IPS-NIHi7 (cell line): ENCODE data around the gene IMMP1L.
"Not testable (repeated sequence)": the region's sequence is repeated elsewhere in the genome, so short reads cannot be mapped to it uniquely, and the experiment has no call there.

Experiments
- DNase-seq: peaks from one replicate; pipeline ENCODE4 v3.0.0; 2012; ENCODE audit warnings: mixed read lengths; ENCODE audit errors: extremely low spot score

IMMP1L gene, protein sequence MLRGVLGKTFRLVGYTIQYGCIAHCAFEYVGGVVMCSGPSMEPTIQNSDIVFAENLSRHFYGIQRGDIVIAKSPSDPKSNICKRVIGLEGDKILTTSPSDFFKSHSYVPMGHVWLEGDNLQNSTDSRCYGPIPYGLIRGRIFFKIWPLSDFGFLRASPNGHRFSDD

DNA sequence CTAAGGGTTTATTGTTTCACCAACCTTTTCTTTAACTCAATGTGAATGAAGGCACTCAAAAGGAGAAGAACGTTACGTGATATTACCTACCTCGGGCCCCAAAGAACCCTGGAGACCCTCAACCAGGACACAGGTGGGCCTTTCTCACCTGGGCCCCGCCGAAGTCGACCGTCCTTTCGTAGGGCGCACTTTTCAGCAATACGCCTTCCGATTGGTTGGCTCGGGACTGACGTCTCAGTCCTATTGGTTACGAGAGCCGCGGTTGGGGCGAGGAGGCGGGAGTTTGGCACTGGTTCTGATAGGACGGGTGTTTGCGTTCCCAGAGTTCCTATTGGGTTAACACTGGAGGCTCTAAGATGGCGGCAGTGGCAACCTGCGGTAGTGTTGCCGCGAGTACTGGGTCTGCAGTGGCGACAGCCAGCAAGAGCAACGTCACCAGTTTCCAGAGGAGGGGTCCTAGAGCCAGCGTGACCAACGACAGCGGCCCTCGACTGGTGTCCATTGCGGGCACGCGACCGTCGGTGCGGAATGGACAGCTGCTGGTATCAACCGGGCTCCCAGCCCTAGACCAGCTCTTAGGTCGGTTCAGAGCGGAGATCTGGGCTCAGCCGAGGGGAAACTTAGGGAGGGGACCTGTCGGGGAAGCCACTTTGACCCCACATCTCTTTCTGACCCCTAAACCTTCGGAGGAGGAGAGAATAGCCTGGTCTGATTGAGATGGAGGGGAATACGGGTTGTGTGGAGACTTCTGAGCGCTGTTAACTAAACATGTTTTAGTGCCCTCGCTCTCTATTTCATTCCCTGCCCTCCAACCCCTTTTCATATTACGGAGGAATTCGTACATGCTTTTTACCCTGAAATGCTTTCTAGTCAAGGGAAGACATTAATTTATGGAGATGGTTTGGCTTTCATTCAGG is at the start of gene IMMP1L, which contains the start of gene ELP4:
Gene IMMP1L, minus strand, starts transcription at position 194 of the 917 bp plus-strand sequence. CDS start 46,346 bp downstream, outside the sequence.
Gene ELP4, plus strand, starts transcription at position 339 of the 917 bp plus-strand sequence. Its CDS starts 18 bp downstream, at position 357.
- DNase-seq, result peak; percentile 99

DNA sequence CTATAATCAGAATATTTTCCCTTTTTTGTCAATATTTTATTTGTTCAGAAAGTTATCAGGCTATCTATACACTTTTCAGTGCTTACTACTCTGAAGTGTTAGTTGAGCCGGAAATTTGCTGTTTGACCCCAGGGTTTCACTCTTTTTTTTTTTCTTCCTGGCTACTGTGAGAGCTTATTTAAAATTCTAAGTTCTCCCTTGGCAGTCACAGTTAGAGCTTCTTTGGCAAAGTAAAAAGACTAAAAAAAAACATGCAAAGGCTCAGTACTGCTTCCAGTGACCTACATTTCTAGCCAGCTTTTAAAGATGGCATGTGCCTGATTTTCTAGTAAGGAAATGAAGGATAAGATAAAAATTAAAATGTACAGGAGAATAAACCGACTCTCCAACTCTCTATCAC is 48.6 kb upstream of the IMMP1L start:
- peak; percentile 8 for DNase-seq

DNA sequence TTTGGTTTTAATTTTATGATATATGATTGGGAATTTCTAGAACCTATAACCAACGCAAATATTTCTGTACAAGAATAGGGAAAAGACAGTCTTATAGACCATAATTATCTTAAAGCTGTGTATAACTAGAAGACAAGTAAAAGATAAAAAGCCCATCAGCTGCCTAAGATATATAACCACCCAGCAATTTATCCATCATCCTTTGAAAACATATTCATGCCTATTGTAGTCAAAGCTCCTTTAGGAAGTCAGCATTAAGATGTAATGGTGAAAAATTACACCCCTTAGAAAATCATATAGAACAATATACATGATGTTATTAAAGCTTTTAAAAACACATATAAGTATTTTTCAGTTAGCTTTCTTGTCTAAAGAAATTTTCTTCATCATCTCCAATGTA is 46.5 kb upstream of the IMMP1L start:
- DNase-seq, result no peak

DNA sequence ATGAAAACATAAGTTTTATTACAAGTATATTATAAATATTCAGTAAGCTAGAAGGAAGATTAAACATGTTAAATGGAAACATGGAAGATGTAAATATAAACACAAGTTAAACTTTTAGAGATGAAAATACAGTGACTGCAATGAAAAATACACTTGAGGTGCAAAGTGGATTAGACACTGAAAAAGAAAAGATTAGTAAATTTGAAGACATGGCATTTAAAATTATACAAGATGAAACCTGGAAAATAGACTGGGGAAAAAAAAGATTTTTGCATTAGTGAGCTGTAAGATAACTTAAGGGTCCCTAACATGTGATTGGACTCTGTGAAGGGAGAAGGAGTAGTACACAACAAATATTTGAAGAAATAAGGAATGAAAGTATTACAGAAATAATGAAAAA is 33.4 kb upstream of the IMMP1L start:
- no peak for DNase-seq

DNA sequence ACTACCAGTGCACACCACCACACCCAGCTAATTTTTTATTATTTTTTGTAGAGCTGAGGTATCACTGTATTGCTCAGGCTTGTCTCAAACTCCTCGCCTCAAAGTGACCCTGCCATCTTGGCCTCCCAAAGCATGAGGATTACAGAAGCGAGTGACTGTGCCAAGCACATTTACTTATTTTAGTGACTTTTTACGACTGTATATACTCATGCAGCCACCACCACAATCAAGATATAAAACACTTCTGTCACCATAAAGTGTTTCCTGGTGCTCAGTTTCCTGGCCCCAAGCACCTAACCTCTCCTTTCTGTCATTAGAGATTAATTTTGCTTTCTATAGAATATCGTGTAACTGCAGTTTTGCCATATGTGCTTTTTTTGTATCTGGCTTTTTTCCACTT is 26.1 kb upstream of the IMMP1L start:
- DNase-seq, result no peak

DNA sequence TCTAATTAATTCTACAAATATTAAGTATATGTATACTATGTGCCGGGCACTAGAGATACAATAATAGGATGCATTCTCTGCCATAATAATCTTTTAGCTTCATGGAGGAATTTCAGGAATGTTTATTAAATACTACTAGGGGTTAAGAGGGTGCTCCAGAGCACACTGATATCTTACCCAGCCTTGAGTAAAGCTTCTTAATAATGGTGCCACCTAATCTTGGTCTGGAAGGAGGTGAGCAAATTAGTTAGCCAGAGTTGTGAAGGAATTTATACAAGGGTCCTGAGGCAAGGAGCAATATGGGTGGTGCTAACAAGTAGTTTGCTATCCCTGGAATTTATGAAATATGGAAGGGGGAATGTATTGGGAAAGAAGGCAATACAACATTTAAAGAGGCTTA is 21.9 kb upstream of the IMMP1L start:
- DNase-seq, result no peak

DNA sequence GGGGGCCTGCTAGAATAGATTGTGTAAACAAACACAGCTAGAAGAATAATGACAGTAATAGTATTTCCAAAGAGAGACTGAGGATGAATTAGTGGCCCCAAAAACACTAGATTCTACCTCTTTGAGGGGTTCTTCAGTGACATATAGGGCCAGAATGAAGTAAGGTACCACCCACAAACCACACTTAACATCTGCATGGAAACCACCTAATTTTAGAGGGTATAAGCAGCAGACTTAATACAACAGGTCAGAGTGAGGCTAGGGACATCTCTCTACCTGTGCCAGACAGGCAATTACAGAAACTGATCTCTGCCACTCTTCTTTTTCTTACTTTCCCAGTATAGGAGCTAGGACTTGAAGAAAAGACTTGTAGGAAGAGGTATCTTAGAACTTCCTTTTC is 20.3 kb upstream of the IMMP1L start:
- DNase-seq, result no peak

DNA sequence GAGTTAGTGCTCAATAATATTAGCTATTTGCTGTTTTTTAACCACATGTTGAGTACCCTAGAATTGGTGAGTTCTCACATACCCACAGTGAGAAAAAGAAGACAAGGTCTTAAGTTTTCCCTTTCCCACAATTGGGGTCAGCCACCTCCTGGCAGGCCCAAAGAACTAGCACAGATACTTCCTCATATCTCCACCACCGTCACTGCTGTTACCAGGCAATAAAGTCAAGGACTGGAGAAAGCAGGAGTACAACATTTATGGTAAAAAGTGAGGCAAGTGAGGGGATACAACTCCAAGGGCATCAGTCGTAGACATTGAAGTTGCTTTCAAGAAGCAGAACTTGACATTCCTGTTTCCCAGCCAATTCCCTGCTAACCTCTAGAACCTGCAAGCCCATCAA is 19.8 kb upstream of the IMMP1L start:
- no peak for DNase-seq

DNA sequence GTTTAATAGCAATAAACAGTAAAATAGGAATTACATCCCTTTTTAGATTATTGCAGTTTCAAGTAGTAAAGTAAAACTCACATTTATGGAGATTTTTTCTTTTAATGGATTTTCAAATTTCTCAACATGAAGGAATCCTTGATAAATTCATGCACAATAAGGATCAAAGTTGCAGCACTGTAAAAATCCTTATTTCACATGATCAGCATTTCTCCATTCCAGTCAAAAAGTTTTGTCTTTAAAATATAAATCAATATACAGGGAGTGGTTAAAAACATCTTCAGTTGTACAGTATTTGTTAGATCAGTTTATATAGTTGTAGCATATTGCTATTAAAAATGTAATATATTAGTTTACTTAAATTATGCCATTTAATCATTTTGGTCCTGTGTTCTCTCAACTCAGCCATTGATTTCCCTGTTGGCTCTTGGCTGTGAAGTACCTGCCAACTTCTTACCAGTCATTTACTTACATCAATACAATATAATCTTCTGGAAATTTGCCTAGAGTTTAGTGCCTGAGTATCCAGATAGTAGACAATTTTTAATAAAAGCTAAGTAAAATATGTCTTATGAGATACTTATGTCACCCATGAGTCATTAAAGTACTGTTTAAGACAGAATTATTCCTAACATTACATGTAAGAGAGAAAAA is 12.2 kb upstream of the IMMP1L start:
- DNase-seq, result no peak

DNA sequence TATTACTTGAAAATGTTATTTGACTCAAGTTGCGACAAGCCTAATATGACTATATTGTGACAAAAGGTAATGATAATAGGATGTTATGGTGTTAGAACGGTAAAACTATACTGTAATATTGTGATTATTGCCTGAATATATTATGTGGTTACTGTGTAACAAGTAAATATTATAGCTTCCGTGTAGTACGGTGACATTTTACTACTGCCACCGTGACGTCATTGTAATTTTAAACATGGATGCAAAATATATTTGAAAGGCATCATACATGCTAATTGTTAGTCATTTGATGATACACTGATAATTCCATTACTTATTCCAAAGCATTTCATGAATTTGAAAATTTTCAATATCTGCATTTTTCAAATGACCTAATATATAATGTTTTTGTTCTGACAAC is 2.7 kb upstream of the IMMP1L start:
- DNase-seq, result no peak

DNA sequence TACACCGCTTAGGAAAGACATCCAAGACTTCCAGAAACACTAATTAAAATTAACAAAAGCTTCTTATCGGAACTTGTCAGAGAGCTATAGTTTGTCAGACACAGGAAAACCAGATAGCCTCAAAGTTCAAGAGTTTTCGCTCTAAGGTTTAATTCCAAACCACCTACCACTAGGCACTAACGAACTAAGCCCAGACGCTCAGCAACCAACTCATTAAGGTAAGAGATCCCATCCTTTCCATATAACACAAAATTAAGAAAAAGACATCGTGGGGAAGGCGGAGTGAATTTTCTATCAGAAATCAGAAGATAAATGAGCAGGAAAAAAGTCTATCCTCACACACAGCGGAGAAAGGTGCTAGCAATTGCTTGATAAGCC is 382 bp downstream of the IMMP1L start:
- no peak for DNase-seq

DNA sequence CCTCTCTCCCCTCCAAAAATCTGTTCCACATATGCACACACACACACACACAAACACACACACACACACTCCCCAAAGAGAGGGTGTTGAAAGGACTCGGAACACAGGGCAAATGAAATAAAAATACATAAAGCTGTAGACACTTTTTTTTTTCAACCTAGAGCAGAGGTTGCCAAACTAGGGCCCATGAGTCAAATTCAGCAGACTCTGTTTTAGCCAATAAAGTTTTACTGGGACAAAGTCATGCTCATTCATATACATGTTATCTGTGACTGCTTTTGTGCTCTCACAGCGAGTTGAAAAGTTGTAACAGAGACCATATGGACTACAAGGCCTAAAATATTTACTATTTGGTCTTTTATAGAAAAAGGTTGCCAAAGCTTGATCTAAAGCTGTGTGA is 8.9 kb downstream of the IMMP1L start:
- no peak for DNase-seq

DNA sequence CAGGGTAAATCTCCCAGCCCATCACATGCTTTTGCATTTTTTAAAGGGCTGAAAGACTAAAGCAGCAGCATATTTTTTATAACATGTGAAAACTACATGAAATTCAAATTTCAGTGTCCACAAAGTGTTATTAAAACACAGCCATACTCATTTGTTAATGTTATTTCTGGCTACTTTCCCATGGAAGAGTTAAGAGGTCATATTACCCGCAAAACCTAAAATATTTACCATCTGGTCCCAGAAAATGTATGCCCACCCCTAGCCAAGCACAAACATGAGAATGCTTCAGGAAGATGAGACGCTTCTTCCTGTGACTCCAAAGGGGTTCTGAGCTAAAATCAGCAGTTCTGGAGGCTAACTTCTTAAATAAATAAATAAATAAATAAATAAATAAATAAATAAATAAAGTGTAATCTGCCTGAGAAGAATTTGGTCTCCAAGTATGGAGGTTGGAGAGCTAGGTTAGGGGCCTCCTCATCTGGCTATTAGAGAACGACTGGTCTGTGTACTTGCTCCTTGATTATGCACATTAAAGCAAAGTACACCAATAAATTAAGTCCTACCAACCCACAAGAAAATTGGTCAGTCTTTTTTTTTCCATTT is 9.7 kb downstream of the IMMP1L start:
- no peak for DNase-seq

DNA sequence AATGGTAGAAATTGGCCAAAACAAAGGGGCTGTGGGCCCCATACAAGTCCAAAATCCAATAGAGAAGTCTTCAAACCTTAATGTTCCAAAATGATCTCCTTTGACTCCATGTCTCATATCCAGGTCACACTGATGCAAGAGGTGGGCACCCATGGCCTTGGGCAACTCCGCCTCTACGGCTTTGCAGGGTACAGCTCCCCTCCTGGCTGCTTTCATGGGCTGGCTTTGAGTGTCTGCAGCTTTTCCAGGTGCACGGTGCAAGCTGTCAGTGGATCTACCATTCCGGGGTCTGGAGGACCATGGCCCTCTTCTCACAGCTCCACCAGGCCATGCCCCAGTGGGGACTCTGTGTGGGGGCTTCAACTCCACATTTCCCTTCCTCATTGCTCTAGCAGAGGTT is 15.7 kb downstream of the IMMP1L start:
- DNase-seq, result not testable (repeated sequence)

DNA sequence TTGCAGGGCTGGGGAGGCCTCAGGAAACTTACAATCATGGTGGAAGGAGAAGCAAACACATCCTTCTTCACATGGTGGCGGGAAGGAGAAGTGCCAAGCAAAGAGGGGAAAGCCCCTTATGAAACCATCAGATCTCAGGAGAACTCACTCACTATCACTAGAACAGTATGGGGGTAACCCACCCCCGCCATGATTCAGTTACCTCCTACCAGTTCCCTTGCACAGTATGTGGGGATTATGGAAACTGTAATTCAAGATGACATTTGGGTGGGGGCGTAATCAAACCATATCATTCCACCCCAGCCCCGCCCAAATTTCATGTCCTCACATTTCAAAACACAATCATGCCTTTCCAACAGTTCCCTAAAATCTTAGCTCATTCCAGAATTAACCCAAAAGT is 16.2 kb downstream of the IMMP1L start:
- DNase-seq, result no peak

DNA sequence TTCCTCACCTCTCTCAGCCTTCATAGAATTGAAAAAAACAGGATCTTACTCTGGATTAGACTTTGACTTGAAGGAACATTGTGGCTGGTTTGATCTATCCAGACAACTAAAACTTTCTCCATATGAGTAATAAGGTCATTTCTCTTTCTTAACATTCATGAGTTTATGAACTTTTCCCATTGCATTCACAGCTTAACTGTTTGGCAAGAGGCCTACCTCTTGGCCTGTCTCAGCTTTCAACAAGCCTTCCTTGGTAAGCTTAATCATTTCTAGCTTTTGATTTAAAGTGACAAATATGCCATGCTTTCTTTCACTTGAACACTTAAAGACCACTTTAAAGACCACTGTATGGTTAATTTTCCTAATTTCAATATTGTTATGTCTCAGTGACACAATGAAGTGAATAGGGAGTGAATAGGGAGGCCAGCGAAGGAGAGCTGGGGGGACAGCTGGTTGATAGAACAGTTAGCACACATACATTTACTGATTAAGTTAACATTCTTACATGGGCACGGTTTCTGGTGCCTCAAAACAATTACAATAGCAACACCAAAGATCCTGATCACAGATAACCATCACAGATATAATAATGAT is 17.0 kb downstream of the IMMP1L start:
- DNase-seq, result no peak

DNA sequence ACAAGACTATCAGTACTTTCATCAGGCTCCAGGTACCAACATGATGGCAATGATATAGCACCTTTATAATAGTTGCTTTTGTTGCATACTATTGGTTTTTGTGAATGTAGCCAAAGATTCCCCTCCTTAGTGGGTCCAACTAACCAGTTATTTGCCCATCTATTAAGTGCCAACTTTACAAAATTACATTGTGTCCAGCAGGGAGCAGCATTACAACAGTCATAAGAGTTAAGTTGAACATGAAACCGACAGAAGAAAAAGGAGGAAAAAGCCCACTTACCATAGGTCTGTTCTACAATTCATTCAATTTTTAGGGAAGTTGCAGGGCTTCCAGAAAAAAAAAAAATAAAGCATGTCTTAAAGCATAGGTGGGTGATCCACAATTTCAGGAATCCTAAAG is 21.6 kb downstream of the IMMP1L start:
- peak; percentile 12 for DNase-seq

DNA sequence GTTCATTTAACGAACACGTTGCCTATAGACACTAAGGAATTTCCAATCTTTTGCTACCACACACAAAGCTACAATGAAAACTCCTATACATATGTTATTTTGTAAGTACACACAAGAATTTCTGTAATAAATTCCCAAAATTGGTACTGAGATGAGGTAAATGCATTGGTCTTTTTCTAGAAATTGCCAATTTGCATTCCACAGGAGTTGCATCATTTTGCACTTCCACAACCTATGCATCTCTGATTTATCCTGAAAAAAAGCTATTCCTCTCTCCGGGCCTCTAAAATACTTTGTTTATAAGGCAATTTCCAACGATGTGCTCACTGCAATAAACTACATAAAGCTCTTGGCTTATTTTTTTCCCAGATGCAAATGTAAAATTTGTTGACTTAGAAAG is 24.9 kb downstream of the IMMP1L start:
- DNase-seq, result no peak

DNA sequence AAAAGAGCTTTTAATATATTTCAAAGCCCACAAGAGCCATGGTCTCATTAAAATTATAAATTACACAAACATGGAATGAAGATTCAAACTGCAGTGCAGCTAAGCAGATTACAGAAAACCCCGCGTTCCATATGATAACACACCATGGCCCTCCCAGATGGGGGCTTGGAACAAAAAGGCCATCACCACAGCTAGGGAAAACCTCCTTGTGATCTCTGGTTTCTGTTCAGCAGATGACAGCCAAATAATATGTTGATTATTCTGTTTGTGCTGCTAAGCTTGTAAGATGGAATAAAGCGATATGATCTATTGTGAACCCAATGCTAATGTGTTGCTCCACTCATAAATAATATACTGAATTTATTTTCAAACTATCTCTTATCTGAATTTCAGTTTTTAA is 28.5 kb downstream of the IMMP1L start:
- DNase-seq, result no peak

DNA sequence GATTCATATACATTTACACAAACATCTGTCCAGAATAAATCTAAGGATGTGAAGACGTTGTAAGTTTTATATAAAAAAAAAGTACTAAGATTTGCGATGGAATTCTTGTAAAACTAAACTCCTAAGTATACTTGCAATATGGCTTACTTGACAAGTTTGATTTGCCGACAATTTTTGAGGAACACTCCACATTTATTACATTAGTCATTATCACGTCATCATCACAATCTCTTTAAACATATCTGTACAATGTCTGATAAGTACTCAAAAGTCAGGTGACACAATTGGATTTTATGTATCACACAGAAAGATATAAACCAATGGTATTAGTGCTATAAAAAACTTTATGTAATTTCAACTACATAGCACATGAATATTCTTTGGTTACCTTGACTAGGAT is 30.4 kb downstream of the IMMP1L start:
- DNase-seq, result no peak

DNA sequence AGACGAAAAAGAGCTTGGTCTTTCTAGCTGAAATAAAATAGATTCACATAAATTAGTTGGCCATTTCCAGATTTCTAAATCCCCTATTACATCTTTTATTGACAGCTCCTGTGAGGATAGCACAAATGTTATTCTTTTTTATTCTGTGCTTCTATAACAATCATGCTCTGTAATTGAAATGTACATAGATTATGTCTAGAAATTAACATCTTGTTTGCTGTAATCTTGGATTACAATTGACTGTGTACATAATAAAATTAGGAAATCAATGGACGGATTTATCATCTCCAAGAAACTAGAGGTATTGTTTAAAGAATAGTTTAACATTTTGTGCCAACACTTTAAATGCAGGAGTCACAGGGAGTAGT is 31.2 kb downstream of the IMMP1L start:
- DNase-seq, result no peak
